HS-27A (cell line): ENCODE measurements around the gene LMOD3.

Source experiments
- DNase-seq: peaks from one replicate; pipeline ENCODE4 v3.0.0-alpha.2; 2012; ENCODE audit warnings: low read depth, missing footprints

The LMOD3 gene

DNA sequence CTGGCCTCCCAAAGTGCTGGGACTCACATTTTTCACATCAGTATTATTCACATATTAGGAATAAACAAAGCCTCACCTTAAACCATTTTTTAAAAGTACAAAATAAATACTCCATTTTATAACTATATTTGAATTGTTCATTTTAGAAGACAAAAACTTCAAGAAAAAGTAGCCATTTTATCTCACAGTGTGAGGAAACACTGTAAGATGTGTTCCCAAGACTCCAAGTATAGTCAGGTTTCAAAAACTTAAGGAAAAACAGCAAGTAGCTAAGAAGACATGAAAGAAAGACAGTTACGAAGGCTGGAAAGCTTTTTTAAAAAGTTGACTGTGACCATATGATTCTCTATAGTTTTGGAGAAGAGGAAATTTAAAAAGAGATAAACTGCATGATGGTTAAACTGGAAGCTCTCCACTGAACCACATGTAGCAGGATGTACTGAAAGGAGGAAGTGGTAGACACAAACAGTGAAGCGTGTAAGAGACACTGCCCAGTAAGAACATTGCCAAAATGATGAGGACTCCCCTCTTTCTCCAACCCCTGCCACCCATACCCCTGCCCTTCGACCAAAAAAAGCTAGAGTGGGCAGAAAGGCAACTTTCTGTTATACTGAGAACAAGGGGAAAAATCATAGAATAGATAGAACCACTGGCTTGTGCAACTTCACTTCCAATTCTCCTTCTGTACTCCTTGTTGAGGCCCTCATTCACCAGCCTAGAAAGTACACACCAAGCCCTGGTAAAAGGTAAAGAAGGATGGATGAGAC, 64.0 kb downstream of the LMOD3 start:
- no peak for DNase-seq
